GM21447 (cell line): ENCODE measurements around the gene RPS5.

Experiments used
- ATAC-seq: cut with Tn5 transposase; IDR thresholded peaks from one replicate; pipeline ENCODE4 v1.9.1; 2021; ENCODE audit not compliant: unreplicated experiment

RPS5 gene

GRCh38 chr19:58385313-58385890 lies 1.7 kb upstream of the RPS5 start:
- ATAC-seq, result no peak

- ATAC-seq, result peak; percentile 6
Observed at GRCh38 chr19:58385891-58386575, 1.0 kb upstream of the RPS5 start.

- ATAC-seq, result no peak
Observed at GRCh38 chr19:58387338-58388174, 487 bp downstream of the RPS5 start.

GRCh38 chr19:58388175-58388526 lies 1.1 kb downstream of the RPS5 start:
- ATAC-seq, result no peak

- no peak for ATAC-seq
Observed at GRCh38 chr19:58392945-58393724, 6.1 kb downstream of the RPS5 start.

- no peak for ATAC-seq
Observed at GRCh38 chr19:58393725-58394033, 6.6 kb downstream of the RPS5 start.

GRCh38 chr19:58394821-58395219 lies 7.8 kb downstream of the RPS5 start:
- ATAC-seq, result no peak

- ATAC-seq, result no peak
Observed at GRCh38 chr19:58395220-58395978, 8.3 kb downstream of the RPS5 start, which contains the start of gene RNF225. TSS of gene RNF225 (plus strand) at chr19:58395656. CDS start at chr19:58396090, 434 bp downstream.

- ATAC-seq, result no peak
Observed at GRCh38 chr19:58395979-58396627, 9.0 kb downstream of the RPS5 start.

GRCh38 chr19:58396691-58397532 lies 9.8 kb downstream of the RPS5 start:
- no peak for ATAC-seq

- no peak for ATAC-seq
Observed at GRCh38 chr19:58397533-58398037, 10.5 kb downstream of the RPS5 start.

- no peak for ATAC-seq
Observed at GRCh38 chr19:58398087-58398486, 11.0 kb downstream of the RPS5 start.

- no peak for ATAC-seq
Observed at GRCh38 chr19:58398545-58398944, 11.5 kb downstream of the RPS5 start.

- no peak for ATAC-seq
Observed at GRCh38 chr19:58399903-58400302, 12.8 kb downstream of the RPS5 start.

- ATAC-seq, result no peak
Observed at GRCh38 chr19:58400316-58400915, 13.3 kb downstream of the RPS5 start.

- peak; percentile 98 for ATAC-seq
Observed at GRCh38 chr19:58400916-58401839, 14.1 kb downstream of the RPS5 start.

- no peak for ATAC-seq
Observed at GRCh38 chr19:58401840-58402421, 14.9 kb downstream of the RPS5 start.
